Naive thymus-derived CD8-positive, alpha-beta T cell (primary cell): ENCODE data around the gene LIN28A. TPM values are rescaled to one million over a fixed set of nuclear protein-coding genes. Genes with fewer than 3 reads are reported as not detected.

Experiments used
- ATAC-seq, 2 donors: fragments of 150-1000 bp; cut with Tn5 transposase in 1 of 2; sonication (Bioruptor Pico), chemical (Tn5 transposase) in 1 of 2; 1 replicate in 1 of 2; 2 replicates in 1 of 2; pipeline ENCODE4 v1.10.0; 2021; ENCODE audit warnings: mild to moderate bottlenecking in 2 of 2, moderate library complexity in 2 of 2
- POLR2A ChIA-PET: fragments of 350-600 bp; sonication (Branson Sonifier 250); formaldehyde crosslinking; loops from one replicate; lab custom pipeline; 2021; ENCODE audit warnings: antibody characterized with exemption; lab: Charles Lee
- DNase-seq, 10 donors: peaks; one replicate each; pipeline versions ENCODE4 v3.0.0 to v3.0.0-alpha.2; 2020 to 2022
- H3K27ac Mint-ChIP-seq, 10 donors: one replicate each; pipeline ENCODE4 v1.8.0; 2020 to 2022; ENCODE audit warnings: mild to moderate bottlenecking in 10 of 10, mixed read lengths in 10 of 10, moderate library complexity in 4 of 10, inconsistent platforms in 1 of 10
- H3K27me3 Mint-ChIP-seq, 5 donors: one replicate each; pipeline ENCODE4 v1.8.0; 2021 to 2022; ENCODE audit warnings: mixed read lengths in 5 of 5
- H3K36me3 Mint-ChIP-seq, 3 donors: one replicate each; pipeline ENCODE4 v1.8.0; 2020 to 2022; ENCODE audit warnings: mixed read lengths in 3 of 3, mild to moderate bottlenecking in 2 of 3, inconsistent platforms in 1 of 3
- H3K4me1 Mint-ChIP-seq, 4 donors: one replicate each; pipeline ENCODE4 v1.8.0; 2021 to 2022; ENCODE audit warnings: mixed read lengths in 4 of 4
- H3K4me3 Mint-ChIP-seq, 10 donors: one replicate each; pipeline ENCODE4 v1.8.0; 2020 to 2022; ENCODE audit warnings: mild to moderate bottlenecking in 10 of 10, mixed read lengths in 10 of 10, moderate library complexity in 6 of 10, inconsistent platforms in 1 of 10
- H3K9me3 Mint-ChIP-seq, 9 donors: one replicate each; pipeline ENCODE4 v1.8.0; 2020 to 2022; ENCODE audit warnings: mixed read lengths in 9 of 9, mild to moderate bottlenecking in 3 of 9, inconsistent platforms in 1 of 9, moderate library complexity in 1 of 9
- polyA plus RNA-seq, 3 donors: library from polyadenylated mRNA; unstranded; fragments of 300-500 nt; fragmentation: Illumina TruSeq; gene quantifications; one replicate each; pipeline ENCODE4 v1.2.3, GENCODE V29; 2021
- total RNA-seq, 8 experiments: library from RNA in 2 of 8; stranded (reverse) in 2 of 8; gene quantifications; one replicate each; pipeline ENCODE4 v1.2.3 and lab custom pipeline; 2021 to 2026

The LIN28A gene
- total and polyA plus RNA-seq, 5 experiments from 2014 or later = not detected

DNA sequence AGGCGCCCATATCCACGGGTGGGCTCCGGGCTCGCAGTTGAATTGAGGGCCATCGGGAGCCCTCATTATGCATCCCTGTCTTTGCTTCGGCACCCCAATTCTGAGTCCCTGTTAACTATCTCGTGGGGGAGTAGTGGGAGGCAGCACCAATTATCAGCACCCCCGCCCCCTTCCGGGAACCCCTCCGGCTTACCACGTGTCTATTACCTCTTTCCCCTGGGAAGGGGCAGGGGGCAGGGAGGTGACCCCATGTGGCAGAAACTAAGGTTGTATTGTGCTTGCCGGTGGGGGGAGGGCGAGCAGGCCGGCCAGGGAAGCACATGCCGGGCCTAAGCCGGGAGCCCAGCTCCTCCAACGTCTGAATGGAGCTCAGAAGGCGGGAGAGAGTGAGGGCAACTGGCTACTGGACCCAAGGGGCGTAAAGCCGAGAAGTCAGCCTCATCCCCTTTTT is 1.0 kb downstream of the LIN28A start:
- H3K4me3 Mint-ChIP-seq = peak overlapping the region in 1 of 10 donors; percentile 22
- POLR2A ChIA-PET = interaction anchor here (0.6 kb wide), 1 partner anchor 91 kb away, joined by 3 read pairs; no protein-coding TSS in a partner anchor
- no peak for DNase-seq
- no peaks in the 10 kb centered on the region for H3K36me3 Mint-ChIP-seq
- peaks cover 13 to 31% (median 20%) of the 10 kb centered on the region in 4 donors for H3K4me1 Mint-ChIP-seq
- ATAC-seq = no peak
- peaks cover 25 to 58% (median 49%) of the 10 kb centered on the region in 5 donors for H3K27me3 Mint-ChIP-seq
- H3K9me3 Mint-ChIP-seq = peaks cover 0 to 3% (median 0%) of the 10 kb centered on the region in 9 donors
- H3K27ac Mint-ChIP-seq = no peak overlapping the region

- Mint-ChIP-seq H3K4me3 (peak overlapping the region in 1 of 10 donors; percentile 48), H3K9me3 (peaks cover 0 to 3% (median 0%) of the 10 kb centered on the region in 9 donors), H3K27me3 (peaks cover 25 to 55% (median 49%) of the 10 kb centered on the region in 5 donors), H3K27ac (peak overlapping the region in 1 of 10 donors; percentile 25), H3K36me3 (no peaks in the 10 kb centered on the region), H3K4me1 (peaks cover 13 to 31% (median 23%) of the 10 kb centered on the region in 4 donors)
- ATAC-seq (no peak), DNase-seq (no peak)
- POLR2A ChIA-PET = interaction anchor here (0.6 to 0.7 kb wide), 2 partner anchors 92 to 132 kb away, joined by 3 read pairs; partner anchors contain the start of gene SH3BGRL3
Measured at GRCh38 chr1:26412180-26412840, 1.7 kb downstream of the LIN28A start.

- DNase-seq (no peak), ATAC-seq (no peak)
- Mint-ChIP-seq H3K9me3 (peaks cover 0 to 3% (median 0%) of the 10 kb centered on the region in 9 donors), H3K27me3 (peaks cover 25 to 53% (median 49%) of the 10 kb centered on the region in 5 donors), H3K36me3 (no peaks in the 10 kb centered on the region), H3K4me3 (no peak overlapping the region), H3K27ac (no peak overlapping the region), H3K4me1 (peaks cover 13 to 31% (median 23%) of the 10 kb centered on the region in 4 donors)
- POLR2A ChIA-PET = interaction anchor here (0.7 kb wide), 3 partner anchors 123 to 487 kb away, joined by 3 to 5 read pairs (median 3); partner anchors contain the start of gene SH3BGRL3
Measured at GRCh38 chr1:26413031-26413430, 2.4 kb downstream of the LIN28A start.

DNA sequence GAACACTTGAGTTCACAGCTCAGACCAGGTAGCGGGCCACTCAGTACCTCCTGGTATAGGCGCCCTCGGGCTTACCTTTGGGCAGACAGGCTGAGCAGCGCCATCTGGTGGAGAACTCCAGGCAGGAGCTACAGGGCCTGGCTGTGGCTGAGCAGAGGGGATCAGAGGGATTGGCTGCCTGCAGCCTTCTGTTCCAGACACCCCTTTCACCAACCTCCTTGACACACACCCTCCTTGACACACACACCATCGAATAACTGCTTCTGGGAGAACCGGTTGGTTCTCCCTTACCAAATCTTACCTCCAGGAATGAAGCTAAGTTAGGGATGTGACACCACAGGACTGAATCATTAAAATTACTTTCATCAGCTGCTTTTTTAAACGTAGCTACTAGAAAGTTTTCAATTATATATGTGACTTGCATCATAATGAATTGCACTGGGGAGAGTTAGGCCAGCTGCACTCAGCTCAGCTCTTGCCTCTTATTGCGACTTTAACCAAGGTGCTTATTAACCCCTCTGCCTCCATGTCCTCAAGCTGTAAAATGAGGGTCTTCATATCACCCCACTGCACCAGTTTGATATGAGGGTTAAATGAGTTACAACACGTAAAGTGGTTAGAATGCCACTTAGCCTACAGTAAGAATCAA is 6.6 kb downstream of the LIN28A start:
- Mint-ChIP-seq H3K27me3 (peaks cover 13 to 34% (median 19%) of the 10 kb centered on the region in 5 donors), H3K4me3 (no peak overlapping the region), H3K4me1 (peaks cover 0 to 3% (median 2%) of the 10 kb centered on the region in 4 donors), H3K9me3 (no peaks in the 10 kb centered on the region), H3K36me3 (no peaks in the 10 kb centered on the region), H3K27ac (no peak overlapping the region)
- POLR2A ChIA-PET = interaction anchor here (0.5 to 1.3 kb wide), 6 partner anchors 15 to 142 kb away, joined by 3 to 7 read pairs (median 4); partner anchors contain the start of gene DHDDS
- peak; percentile 64 to 92 (median 80) for DNase-seq
- ATAC-seq = peak; percentile 100

- Mint-ChIP-seq H3K4me3 (no peak overlapping the region), H3K27me3 (peaks cover 0 to 28% (median 6%) of the 10 kb centered on the region in 5 donors), H3K4me1 (peaks cover 0 to 3% (median 1%) of the 10 kb centered on the region in 4 donors), H3K27ac (no peak overlapping the region), H3K9me3 (no peaks in the 10 kb centered on the region), H3K36me3 (no peaks in the 10 kb centered on the region)
- DNase-seq (no peak), ATAC-seq (no peak)
- POLR2A ChIA-PET = interaction anchor here (0.5 kb wide), 1 partner anchor 18 kb away, joined by 3 read pairs; no protein-coding TSS in a partner anchor
Measured at GRCh38 chr1:26418865-26419349, 8.3 kb downstream of the LIN28A start.

DNA sequence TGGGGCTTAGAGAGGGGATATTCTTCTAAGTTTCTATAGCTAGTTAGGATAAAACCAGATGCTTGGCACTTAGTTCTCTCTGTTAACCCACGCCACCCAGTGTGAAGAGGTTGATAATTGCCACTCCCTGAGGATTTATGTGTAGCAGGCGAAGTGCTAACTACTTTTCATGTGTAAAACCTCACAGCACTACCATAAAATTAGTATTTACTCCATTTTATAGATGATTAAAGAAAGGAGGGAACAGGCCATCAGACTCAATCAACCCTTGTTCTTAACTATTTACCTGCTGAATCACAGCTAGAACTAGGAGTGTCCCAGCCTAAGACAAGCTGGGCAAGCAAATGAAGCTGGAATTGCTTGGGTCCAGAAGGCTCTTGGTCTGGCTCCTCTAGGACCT is 8.9 kb downstream of the LIN28A start:
- Mint-ChIP-seq H3K36me3 (no peaks in the 10 kb centered on the region), H3K4me3 (no peak overlapping the region), H3K27ac (no peak overlapping the region), H3K4me1 (peaks cover 0 to 3% (median 1%) of the 10 kb centered on the region in 4 donors), H3K9me3 (no peaks in the 10 kb centered on the region), H3K27me3 (peaks cover 0 to 22% (median 1%) of the 10 kb centered on the region in 5 donors)
- ATAC-seq (no peak), DNase-seq (no peak)
- POLR2A ChIA-PET = interaction anchor here (0.5 kb wide), 1 partner anchor 17 kb away, joined by 3 read pairs; no protein-coding TSS in a partner anchor

DNA sequence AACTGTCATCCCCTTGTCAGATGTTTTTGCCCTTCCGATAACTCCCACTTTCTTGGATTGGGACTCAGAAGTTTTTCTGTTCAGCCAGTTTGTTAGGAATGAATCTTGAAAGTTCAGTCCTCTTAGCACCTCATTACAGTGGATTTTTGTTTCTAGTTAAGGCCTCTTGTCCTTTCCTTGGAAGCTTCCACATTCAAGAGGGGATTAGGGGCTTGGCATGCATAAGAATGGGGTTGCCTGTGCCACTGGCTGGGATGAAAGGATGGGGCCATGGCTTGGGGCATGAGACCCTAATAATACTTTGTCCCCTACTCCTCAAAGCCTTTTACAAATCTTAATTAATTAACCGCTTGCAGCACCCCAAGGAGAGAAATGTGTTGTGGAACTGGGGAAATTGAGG is 19.1 kb downstream of the LIN28A start:
- POLR2A ChIA-PET = no interaction called here
- no peak for ATAC-seq
- Mint-ChIP-seq H3K27ac (no peak overlapping the region), H3K4me1 (peaks cover 4 to 27% (median 24%) of the 10 kb centered on the region in 4 donors), H3K4me3 (peak overlapping the region in 2 of 10 donors; percentile 10 to 55), H3K27me3 (peaks cover 2 to 16% (median 9%) of the 10 kb centered on the region in 5 donors), H3K36me3 (peaks cover 0 to 5% (median 4%) of the 10 kb centered on the region in 3 donors), H3K9me3 (no peaks in the 10 kb centered on the region)
- no peak for DNase-seq

DNA sequence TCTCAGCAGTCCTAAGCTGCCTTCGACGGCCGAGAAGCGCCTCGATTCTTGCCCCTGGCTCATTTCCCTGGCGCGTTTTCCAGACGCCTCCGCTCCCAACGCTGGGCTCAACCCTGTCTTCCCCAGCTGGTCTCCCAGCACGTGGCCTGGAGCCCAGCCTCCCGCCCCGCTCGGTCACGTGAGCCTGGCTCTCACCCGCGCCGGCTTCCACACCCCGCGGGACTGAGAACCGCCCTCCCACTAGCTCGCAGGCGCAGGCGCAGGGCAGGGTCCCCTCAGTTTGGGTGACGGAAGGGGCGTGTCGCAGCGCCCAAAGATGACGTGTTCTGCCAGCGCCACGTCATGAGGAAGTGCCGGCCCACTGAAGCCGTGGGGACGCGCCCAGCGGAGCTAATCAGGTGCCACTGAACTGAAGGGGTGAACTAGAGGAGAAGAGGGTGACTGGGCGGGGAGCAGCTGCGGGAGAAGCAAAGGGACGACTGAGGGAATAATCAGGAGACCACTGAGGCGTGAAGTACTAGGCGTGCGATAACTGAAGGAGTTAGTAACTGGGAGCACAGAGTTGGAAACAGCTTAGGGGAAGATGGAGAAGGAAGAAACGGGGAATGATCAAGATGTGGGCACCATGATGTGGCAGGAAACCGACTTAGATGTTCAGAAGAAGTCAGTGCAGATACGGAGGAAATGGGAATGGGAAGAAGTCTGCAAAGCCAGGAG is 21.5 kb downstream of the LIN28A start, which contains the start of gene DHDDS:
TSS of gene DHDDS (plus strand) at position 343 of the 717 bp plus-strand sequence. CDS start 625 bp downstream, outside the sequence.
- Mint-ChIP-seq H3K9me3 (no peaks in the 10 kb centered on the region), H3K27me3 (peaks cover 0 to 3% (median 0%) of the 10 kb centered on the region in 5 donors), H3K4me1 (peaks cover 4 to 27% (median 24%) of the 10 kb centered on the region in 4 donors), H3K27ac (peak within 1 kb of the TSS; percentile 89 to 98 (median 97)), H3K4me3 (peak within 1 kb of the TSS; percentile 91 to 100 (median 96)), H3K36me3 (peaks cover 0 to 20% (median 4%) of the 10 kb centered on the region in 3 donors)
- ATAC-seq (peak; percentile 95), DNase-seq (peak; percentile 96 to 99 (median 97))
- POLR2A ChIA-PET = interaction anchor here (0.9 to 4.2 kb wide), 14 partner anchors 9 to 1185 kb away, joined by 3 to 43 read pairs (median 4); partner anchors contain the start of genes CD52, HMGN2, MACO1 and RSRP1

GRCh38 chr1:26432793-26433192 is 22.2 kb downstream of the LIN28A start:
- no peaks in the 10 kb centered on the region for H3K9me3 Mint-ChIP-seq
- peak overlapping the region in 9 of 10 donors; percentile 13 to 98 (median 97) for H3K27ac Mint-ChIP-seq
- POLR2A ChIA-PET = interaction anchor here (0.9 to 4.2 kb wide), 11 partner anchors 9 to 1058 kb away, joined by 3 to 43 read pairs (median 5); partner anchors contain the start of genes CD52, HMGN2 and SH3BGRL3
- H3K4me1 Mint-ChIP-seq = peaks cover 4 to 27% (median 24%) of the 10 kb centered on the region in 4 donors
- peaks cover 0 to 2% (median 0%) of the 10 kb centered on the region in 5 donors for H3K27me3 Mint-ChIP-seq
- no peak for ATAC-seq
- H3K36me3 Mint-ChIP-seq = peaks cover 0 to 24% (median 4%) of the 10 kb centered on the region in 3 donors
- DNase-seq = no peak
- H3K4me3 Mint-ChIP-seq = peak overlapping the region; percentile 91 to 100 (median 96)

GRCh38 chr1:26434161-26434752 is 23.6 kb downstream of the LIN28A start:
- no peak for ATAC-seq
- Mint-ChIP-seq H3K4me3 (peak overlapping the region in 1 of 10 donors; percentile 12), H3K9me3 (no peaks in the 10 kb centered on the region), H3K4me1 (peaks cover 4 to 31% (median 24%) of the 10 kb centered on the region in 4 donors), H3K27ac (peak overlapping the region in 1 of 10 donors; percentile 55), H3K36me3 (peaks cover 4 to 39% (median 6%) of the 10 kb centered on the region in 3 donors), H3K27me3 (peaks cover 0 to 2% (median 0%) of the 10 kb centered on the region in 5 donors)
- no peak for DNase-seq
- POLR2A ChIA-PET = interaction anchor here (0.8 to 4.2 kb wide), 2 partner anchors 37 to 417 kb away, joined by 6 to 43 read pairs; partner anchors contain the start of gene HMGN2

DNA sequence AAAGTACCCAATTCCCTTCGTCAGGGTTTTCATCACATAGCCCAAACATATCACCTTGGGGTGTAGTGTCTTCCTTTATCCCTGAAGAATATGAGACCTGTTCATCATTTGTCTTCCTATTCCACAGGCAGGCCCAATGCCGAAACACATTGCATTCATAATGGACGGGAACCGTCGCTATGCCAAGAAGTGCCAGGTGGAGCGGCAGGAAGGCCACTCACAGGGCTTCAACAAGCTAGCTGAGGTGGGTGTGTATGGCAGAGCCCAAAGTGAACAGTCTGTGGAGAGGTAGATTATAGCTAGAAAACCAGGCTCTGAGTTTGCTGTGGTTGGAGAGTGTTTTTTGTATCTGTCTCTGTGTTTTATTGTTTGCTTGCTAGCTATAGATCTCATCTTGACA is 27.4 kb downstream of the LIN28A start:
- no peaks in the 10 kb centered on the region for H3K27me3 Mint-ChIP-seq
- H3K27ac Mint-ChIP-seq = no peak overlapping the region
- H3K4me3 Mint-ChIP-seq = no peak overlapping the region
- H3K4me1 Mint-ChIP-seq = peaks cover 2 to 16% (median 12%) of the 10 kb centered on the region in 4 donors
- H3K36me3 Mint-ChIP-seq = peaks cover 4 to 74% (median 16%) of the 10 kb centered on the region in 3 donors
- POLR2A ChIA-PET = no interaction called here
- H3K9me3 Mint-ChIP-seq = no peaks in the 10 kb centered on the region
- ATAC-seq (no peak), DNase-seq (no peak)
